Activated naive CD4-positive, alpha-beta T cell treated with anti-CD3 and anti-CD28 coated beads for 36 hours (primary cell): ENCODE measurements around the gene MAP7D3. TPM values are rescaled to one million over a fixed set of nuclear protein-coding genes. Genes with fewer than 3 reads are reported as not detected.

Source experiments
- CTCF ChIA-PET: fragments of 350-600 bp; sonication (Branson Sonifier 250); formaldehyde crosslinking; loops from one replicate; lab custom pipeline; 2021; ENCODE audit warnings: antibody characterized with exemption; lab: Charles Lee
- DNase-seq: peaks from one replicate; pipeline ENCODE4 v3.0.0-alpha.2; 2020
- H3K27ac Mint-ChIP-seq: one replicate; pipeline ENCODE4 v1.8.0; 2021; ENCODE audit warnings: mild to moderate bottlenecking, mixed read lengths
- H3K27me3 Mint-ChIP-seq: one replicate; pipeline ENCODE4 v1.8.0; 2021; ENCODE audit warnings: low read depth, mixed read lengths
- H3K36me3 Mint-ChIP-seq: one replicate; pipeline ENCODE4 v1.8.0; 2021; ENCODE audit warnings: low read depth, mixed read lengths
- H3K4me1 Mint-ChIP-seq: one replicate; pipeline ENCODE4 v1.8.0; 2021; ENCODE audit warnings: low read depth, mixed read lengths
- H3K4me3 Mint-ChIP-seq: one replicate; pipeline ENCODE4 v1.8.0; 2021; ENCODE audit warnings: mild to moderate bottlenecking, moderate library complexity, mixed read lengths
- H3K9me3 Mint-ChIP-seq: one replicate; pipeline ENCODE4 v1.8.0; 2021; ENCODE audit warnings: mixed read lengths
- intact Hi-C: fragments of 100-400 bp; cut with micrococcal nuclease; formaldehyde crosslinking; loops from one replicate; pipeline ENCODE4 v1.15.1; 2023
- total RNA-seq, 2 experiments: library from RNA; stranded (reverse); gene quantifications; one replicate each; pipeline ENCODE4 v1.2.3, GENCODE V29; 2021

The MAP7D3 gene
- total RNA-seq, 2 experiments from 2014 or later: 10.4 to 12.5 TPM

GRCh38 chrX:136191171-136191570 is 60.0 kb downstream of the MAP7D3 start:
- no peak for DNase-seq
- H3K27me3 Mint-ChIP-seq: no peaks in the 10 kb centered on the region
- peaks cover 2% of the 10 kb centered on the region for H3K36me3 Mint-ChIP-seq
- no peak overlapping the region for H3K27ac Mint-ChIP-seq
- H3K4me3 Mint-ChIP-seq: no peak overlapping the region
- peaks cover 32% of the 10 kb centered on the region for H3K4me1 Mint-ChIP-seq
- no peaks in the 10 kb centered on the region for H3K9me3 Mint-ChIP-seq
- CTCF ChIA-PET: interaction anchor here (1.0 kb wide), 1 partner anchor 9 kb away, joined by 3 read pairs; no protein-coding TSS in a partner anchor
- intact Hi-C loops: no loop called here

DNA sequence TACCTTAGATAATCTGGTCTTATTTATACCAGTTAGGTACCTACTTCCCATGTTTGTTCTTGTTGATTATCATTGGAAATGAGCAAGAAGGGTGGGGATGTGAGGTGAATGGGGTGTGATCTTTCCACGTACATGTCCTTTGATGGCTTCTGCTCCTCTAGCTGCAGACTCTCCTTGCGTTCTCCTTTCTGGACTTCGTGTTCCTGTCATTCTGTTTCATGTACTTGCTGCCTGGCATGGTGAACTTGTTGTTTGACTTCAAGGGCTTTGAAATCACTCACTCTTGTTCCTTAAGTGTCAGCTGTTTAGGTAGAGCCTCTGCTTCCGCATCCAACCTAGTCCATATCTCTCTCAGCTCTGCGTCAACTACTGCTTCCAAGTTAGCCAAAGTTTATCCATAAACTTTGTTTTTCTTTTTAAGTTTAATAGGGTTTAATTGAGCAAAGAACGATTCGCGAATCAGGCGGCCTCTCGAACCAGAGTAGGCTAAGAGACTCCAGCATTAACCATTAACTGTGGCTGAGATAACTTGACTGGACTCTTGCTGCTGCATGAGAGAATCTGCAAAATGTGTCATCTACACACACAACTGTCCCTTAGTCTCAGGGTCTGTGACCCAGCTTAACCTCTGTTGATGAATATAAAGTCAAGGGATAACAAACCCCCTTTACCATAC is 61.0 kb downstream of the MAP7D3 start:
- H3K4me1 Mint-ChIP-seq: peaks cover 32% of the 10 kb centered on the region
- CTCF ChIA-PET: no interaction called here
- no peak for DNase-seq
- no peaks in the 10 kb centered on the region for H3K9me3 Mint-ChIP-seq
- no peaks in the 10 kb centered on the region for H3K27me3 Mint-ChIP-seq
- no peak overlapping the region for H3K27ac Mint-ChIP-seq
- intact Hi-C loops: no loop called here
- no peak overlapping the region for H3K4me3 Mint-ChIP-seq
- peaks cover 2% of the 10 kb centered on the region for H3K36me3 Mint-ChIP-seq

DNA sequence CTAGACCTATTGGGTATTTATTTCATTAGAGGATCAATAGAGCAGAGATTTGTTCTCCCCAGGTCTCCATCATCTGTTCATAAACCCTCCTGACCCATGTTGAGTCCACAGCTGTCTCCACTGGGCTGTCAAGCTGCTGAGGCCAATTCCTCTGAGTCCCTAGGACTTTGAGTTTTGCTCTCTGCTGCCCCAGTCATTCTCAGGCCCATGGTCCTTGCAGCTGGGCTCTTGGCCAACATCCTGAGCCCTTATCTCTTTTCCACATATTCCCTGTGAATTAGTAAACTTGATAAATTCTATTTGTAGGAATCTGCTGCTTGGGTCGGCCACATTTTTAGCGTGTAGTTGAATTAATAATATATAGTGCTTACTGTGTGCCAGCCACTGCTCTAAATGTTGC is 62.0 kb downstream of the MAP7D3 start:
- intact Hi-C loops: no loop called here
- Mint-ChIP-seq H3K36me3 (peaks cover 2% of the 10 kb centered on the region), H3K27me3 (no peaks in the 10 kb centered on the region), H3K9me3 (no peaks in the 10 kb centered on the region), H3K4me3 (no peak overlapping the region), H3K27ac (no peak overlapping the region), H3K4me1 (peaks cover 32% of the 10 kb centered on the region)
- CTCF ChIA-PET: no interaction called here
- no peak for DNase-seq

DNA sequence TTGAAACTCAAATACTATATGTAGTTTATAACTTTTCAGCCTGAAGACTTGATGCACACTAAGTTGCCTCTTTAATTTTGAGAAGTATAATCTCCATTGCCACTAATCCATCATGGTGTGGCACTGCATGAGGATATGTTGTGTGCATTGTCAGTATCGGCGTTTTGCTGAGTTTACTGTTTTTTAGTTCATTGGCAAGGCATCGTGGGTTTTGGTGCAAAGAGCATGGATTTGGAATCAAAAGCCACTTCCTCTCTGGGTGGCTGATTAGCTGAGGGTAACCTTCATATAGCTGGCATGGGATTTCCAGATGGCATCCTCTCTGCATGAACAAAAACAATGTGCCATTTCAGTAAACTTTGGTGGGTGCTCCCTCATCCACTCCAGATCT is 65.2 kb downstream of the MAP7D3 start:
- CTCF ChIA-PET: no interaction called here
- intact Hi-C loops: no loop called here

GRCh38 chrX:136185401-136186022 is 65.7 kb downstream of the MAP7D3 start:
- H3K27me3 Mint-ChIP-seq: no peaks in the 10 kb centered on the region
- H3K4me1 Mint-ChIP-seq: no peaks in the 10 kb centered on the region
- H3K36me3 Mint-ChIP-seq: no peaks in the 10 kb centered on the region
- H3K27ac Mint-ChIP-seq: no peak overlapping the region
- no peaks in the 10 kb centered on the region for H3K9me3 Mint-ChIP-seq
- intact Hi-C loops: no loop called here
- DNase-seq: no peak
- no peak overlapping the region for H3K4me3 Mint-ChIP-seq
- CTCF ChIA-PET: no interaction called here

More for the DNA sequence above, 65.2 kb downstream of the MAP7D3 start:
- Mint-ChIP-seq H3K27me3 (no peaks in the 10 kb centered on the region), H3K36me3 (no peaks in the 10 kb centered on the region), H3K9me3 (no peaks in the 10 kb centered on the region), H3K4me1 (peaks cover 2% of the 10 kb centered on the region), H3K4me3 (no peak overlapping the region), H3K27ac (no peak overlapping the region)
- no peak for DNase-seq

GRCh38 chrX:136183917-136184316 is 67.3 kb downstream of the MAP7D3 start:
- CTCF ChIA-PET: interaction anchor here (1.2 kb wide), 1 partner anchor 84 kb away, joined by 3 read pairs; no protein-coding TSS in a partner anchor
- no peak overlapping the region for H3K4me3 Mint-ChIP-seq
- no peak overlapping the region for H3K27ac Mint-ChIP-seq

GRCh38 chrX:136183172-136183571 is 68.0 kb downstream of the MAP7D3 start:
- Mint-ChIP-seq H3K4me1 (no peaks in the 10 kb centered on the region), H3K27ac (no peak overlapping the region), H3K27me3 (no peaks in the 10 kb centered on the region), H3K4me3 (no peak overlapping the region), H3K9me3 (no peaks in the 10 kb centered on the region), H3K36me3 (no peaks in the 10 kb centered on the region)
- intact Hi-C loops: no loop called here
- no peak for DNase-seq
- CTCF ChIA-PET: interaction anchor here (1.2 kb wide), 1 partner anchor 85 kb away, joined by 3 read pairs; no protein-coding TSS in a partner anchor

More at GRCh38 chrX:136183917-136184316, 67.3 kb downstream of the MAP7D3 start:
- Mint-ChIP-seq H3K4me1 (no peaks in the 10 kb centered on the region), H3K9me3 (no peaks in the 10 kb centered on the region), H3K27me3 (no peaks in the 10 kb centered on the region), H3K36me3 (no peaks in the 10 kb centered on the region)
- intact Hi-C loops: no loop called here
- no peak for DNase-seq

DNA sequence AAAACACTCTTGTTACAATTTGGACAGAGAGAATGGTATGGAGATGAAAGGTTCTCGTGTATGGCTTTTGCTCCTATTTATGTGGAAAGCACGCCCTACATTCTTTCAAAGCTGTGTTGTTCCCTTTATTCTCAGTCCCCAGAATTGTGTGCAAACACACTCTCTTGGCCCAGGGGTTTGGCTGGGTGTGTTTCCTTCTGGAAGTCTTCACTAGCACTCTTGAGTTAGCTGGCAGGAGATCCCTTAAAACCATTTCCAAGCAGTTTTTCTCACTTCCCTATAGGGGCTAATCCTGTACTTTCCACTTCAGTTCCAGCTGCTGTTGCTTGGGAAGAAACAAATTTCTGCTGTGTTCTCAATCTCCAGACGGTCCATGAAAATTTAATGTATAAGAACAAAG is 68.8 kb downstream of the MAP7D3 start:
- no peak overlapping the region for H3K4me3 Mint-ChIP-seq
- DNase-seq: no peak
- no peaks in the 10 kb centered on the region for H3K4me1 Mint-ChIP-seq
- H3K36me3 Mint-ChIP-seq: no peaks in the 10 kb centered on the region
- no peaks in the 10 kb centered on the region for H3K9me3 Mint-ChIP-seq
- intact Hi-C loops: no loop called here
- CTCF ChIA-PET: no interaction called here
- H3K27me3 Mint-ChIP-seq: no peaks in the 10 kb centered on the region
- no peak overlapping the region for H3K27ac Mint-ChIP-seq

DNA sequence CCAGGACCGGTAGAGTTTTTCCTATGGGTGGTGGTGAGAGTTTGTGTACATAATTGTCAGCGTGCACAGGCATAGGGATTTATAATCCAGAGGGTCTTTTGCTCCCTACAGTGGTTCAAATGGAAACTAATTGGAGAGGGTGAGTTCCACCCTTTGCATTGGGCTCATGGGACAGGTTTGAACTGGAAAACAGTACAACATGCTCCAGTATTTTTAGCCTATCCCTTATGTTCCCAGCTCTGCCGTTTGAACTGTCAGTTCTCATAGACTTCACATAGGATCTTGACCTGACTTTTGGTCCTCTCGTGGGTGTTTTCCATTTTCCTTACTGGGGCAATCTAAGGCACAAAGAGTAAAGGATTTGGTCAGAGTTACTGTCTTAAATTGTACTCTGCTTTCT is 72.1 kb downstream of the MAP7D3 start:
- H3K4me1 Mint-ChIP-seq: no peaks in the 10 kb centered on the region
- H3K4me3 Mint-ChIP-seq: no peak overlapping the region
- no peaks in the 10 kb centered on the region for H3K27me3 Mint-ChIP-seq
- CTCF ChIA-PET: interaction anchor here (0.6 kb wide), 1 partner anchor 10 kb away, joined by 6 read pairs; no protein-coding TSS in a partner anchor
- intact Hi-C loops: no loop called here
- no peak for DNase-seq
- no peaks in the 10 kb centered on the region for H3K36me3 Mint-ChIP-seq
- H3K9me3 Mint-ChIP-seq: no peaks in the 10 kb centered on the region
- H3K27ac Mint-ChIP-seq: no peak overlapping the region

GRCh38 chrX:136176399-136176825 is 74.8 kb downstream of the MAP7D3 start:
- no peaks in the 10 kb centered on the region for H3K4me1 Mint-ChIP-seq
- no peaks in the 10 kb centered on the region for H3K36me3 Mint-ChIP-seq
- no peaks in the 10 kb centered on the region for H3K27me3 Mint-ChIP-seq
- no peak overlapping the region for H3K27ac Mint-ChIP-seq
- CTCF ChIA-PET: no interaction called here
- no peak for DNase-seq
- no peaks in the 10 kb centered on the region for H3K9me3 Mint-ChIP-seq
- H3K4me3 Mint-ChIP-seq: no peak overlapping the region
- intact Hi-C loops: no loop called here

DNA sequence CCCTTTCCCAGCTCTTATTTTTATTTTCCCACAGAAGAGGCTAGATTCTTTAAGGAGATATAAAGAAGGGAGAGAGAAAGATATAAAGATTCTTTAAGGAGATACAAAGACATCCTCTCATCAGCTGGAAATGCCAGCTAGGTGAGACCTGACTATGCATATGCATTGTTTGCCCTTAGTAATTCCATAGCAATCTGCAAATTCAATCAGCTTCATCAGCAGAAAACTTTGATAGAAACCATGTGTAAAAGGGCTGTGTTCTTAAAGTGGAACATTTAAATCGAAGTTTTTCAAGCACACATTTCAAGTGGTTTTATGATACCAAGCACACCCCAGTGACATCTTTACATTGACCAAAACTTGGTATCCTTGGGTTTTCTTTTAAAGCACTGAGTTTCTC is 79.8 kb downstream of the MAP7D3 start:
- CTCF ChIA-PET: no interaction called here
- Mint-ChIP-seq H3K9me3 (no peaks in the 10 kb centered on the region), H3K27ac (no peak overlapping the region), H3K27me3 (no peaks in the 10 kb centered on the region), H3K4me3 (no peak overlapping the region), H3K4me1 (peaks cover 1% of the 10 kb centered on the region), H3K36me3 (no peaks in the 10 kb centered on the region)
- intact Hi-C loops: no loop called here
- no peak for DNase-seq

DNA sequence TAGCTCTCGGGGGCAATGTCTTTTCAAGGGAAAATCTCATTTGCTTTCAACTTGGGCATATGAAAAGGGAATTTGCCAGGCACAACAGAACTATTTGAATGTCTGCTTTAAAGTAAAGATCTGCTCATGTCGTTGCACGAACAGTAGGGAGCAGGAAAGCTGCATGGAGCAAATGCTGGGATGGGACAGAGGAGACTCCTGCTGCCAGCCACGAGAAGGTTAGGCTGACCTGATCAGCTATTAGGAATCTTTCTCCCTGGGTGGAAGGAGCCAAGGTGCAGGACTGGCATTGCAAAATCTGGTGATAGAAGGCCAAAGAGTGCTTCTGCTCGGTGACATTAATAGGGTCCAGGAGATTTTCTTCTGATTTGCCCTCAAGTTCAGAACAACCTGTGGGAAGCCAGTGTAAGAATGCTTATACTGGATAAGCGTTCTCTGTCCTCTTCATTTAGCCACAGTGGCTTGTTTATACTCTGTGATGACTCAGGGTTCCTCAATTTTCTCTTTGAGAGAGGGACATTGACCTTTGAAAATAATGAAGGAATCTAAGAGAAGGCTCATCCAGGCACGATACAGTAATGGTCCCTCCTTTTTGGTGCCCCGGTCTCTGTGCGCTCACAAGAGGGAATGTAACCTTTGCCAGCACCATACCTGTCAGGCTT is 80.9 kb downstream of the MAP7D3 start:
- CTCF ChIA-PET: no interaction called here

More for the DNA sequence above, 80.9 kb downstream of the MAP7D3 start:
- intact Hi-C loops: no loop called here
- Mint-ChIP-seq H3K4me1 (peaks cover 1% of the 10 kb centered on the region), H3K27me3 (no peaks in the 10 kb centered on the region), H3K4me3 (no peak overlapping the region), H3K27ac (no peak overlapping the region), H3K9me3 (no peaks in the 10 kb centered on the region), H3K36me3 (no peaks in the 10 kb centered on the region)
- DNase-seq: no peak
